Stimulated activated CD8-positive, alpha-beta memory T cell treated with anti-CD3 and anti-CD28 coated beads, Interleukin-4, amount 100 ng/mL, for 4 hours (primary cell): ENCODE data around the gene RUSC1.

Experiments
- DNase-seq, 2 donors: peaks; one replicate each; pipeline ENCODE4 v3.0.0-alpha.2; 2020; ENCODE audit warnings: low read depth in 2 of 2, low spot score in 1 of 2

The RUSC1 gene

GRCh38 chr1:155295183-155295941 is 25.3 kb upstream of the RUSC1 start:
- DNase-seq: no peak

- DNase-seq: no peak
Observed at GRCh38 chr1:155295942-155296267, 24.8 kb upstream of the RUSC1 start.

- DNase-seq: no peak
Observed at GRCh38 chr1:155296661-155297060, 24.0 kb upstream of the RUSC1 start.

- no peak for DNase-seq
Observed at GRCh38 chr1:155297384-155297783, 23.3 kb upstream of the RUSC1 start.

- no peak for DNase-seq
Observed at GRCh38 chr1:155300024-155300423, 20.7 kb upstream of the RUSC1 start.

GRCh38 chr1:155300553-155301329 is 20.0 kb upstream of the RUSC1 start:
- DNase-seq: no peak

- no peak for DNase-seq
Observed at GRCh38 chr1:155301342-155301841, 19.3 kb upstream of the RUSC1 start, which contains the start of gene PKLR. PKLR (minus strand) TSS chr1:155301438; CDS start chr1:155301395, 43 bp downstream.

- DNase-seq: no peak
Observed at GRCh38 chr1:155304558-155305063, 16.1 kb upstream of the RUSC1 start.

GRCh38 chr1:155305881-155306391 is 14.8 kb upstream of the RUSC1 start:
- DNase-seq: no peak

- no peak for DNase-seq
Observed at GRCh38 chr1:155307247-155307740, 13.4 kb upstream of the RUSC1 start.

- DNase-seq: peak; percentile 90 to 96
Observed at GRCh38 chr1:155308493-155309422, 11.9 kb upstream of the RUSC1 start, which contains the start of gene FDPS. FDPS (plus strand) TSS chr1:155308866; CDS start chr1:155309790, 924 bp downstream.

GRCh38 chr1:155309423-155310021 is 11.2 kb upstream of the RUSC1 start:
- DNase-seq: no peak

GRCh38 chr1:155313261-155313660 is 7.4 kb upstream of the RUSC1 start:
- no peak for DNase-seq

- DNase-seq: no peak
Observed at GRCh38 chr1:155316922-155317321, 3.8 kb upstream of the RUSC1 start.

GRCh38 chr1:155318082-155318481 is 2.6 kb upstream of the RUSC1 start:
- DNase-seq: no peak

- no peak for DNase-seq
Observed at GRCh38 chr1:155319536-155319935, 1.2 kb upstream of the RUSC1 start.

- no peak for DNase-seq
Observed at GRCh38 chr1:155320252-155320651, 442 bp upstream of the RUSC1 start.

GRCh38 chr1:155321639-155322503 is 1.2 kb downstream of the RUSC1 start:
- DNase-seq: no peak

- no peak for DNase-seq
Observed at GRCh38 chr1:155322571-155322952, 1.9 kb downstream of the RUSC1 start.
